22Rv1 (cell line): Measurements from ENCODE around the gene KLHL40.

Source experiments
- H3K27ac ChIP-seq: fragments of 450-650 bp; 2 replicates; pipeline ENCODE4 v1.5.1; 2017
- ZFX ChIP-seq: fragments of 450-650 bp; IDR thresholded peaks from 2 replicates; pipeline ENCODE4 v1.6.1; 2017; ENCODE audit warnings: antibody characterized with exemption, borderline replicate concordance
- TF ChIP-seq, protein P1 (sequence below): fragments of 450-650 bp; IDR thresholded peaks from 2 replicates; pipeline ENCODE4 v1.5.1; 2017; ENCODE audit warnings: mild to moderate bottlenecking

The KLHL40 gene

DNA sequence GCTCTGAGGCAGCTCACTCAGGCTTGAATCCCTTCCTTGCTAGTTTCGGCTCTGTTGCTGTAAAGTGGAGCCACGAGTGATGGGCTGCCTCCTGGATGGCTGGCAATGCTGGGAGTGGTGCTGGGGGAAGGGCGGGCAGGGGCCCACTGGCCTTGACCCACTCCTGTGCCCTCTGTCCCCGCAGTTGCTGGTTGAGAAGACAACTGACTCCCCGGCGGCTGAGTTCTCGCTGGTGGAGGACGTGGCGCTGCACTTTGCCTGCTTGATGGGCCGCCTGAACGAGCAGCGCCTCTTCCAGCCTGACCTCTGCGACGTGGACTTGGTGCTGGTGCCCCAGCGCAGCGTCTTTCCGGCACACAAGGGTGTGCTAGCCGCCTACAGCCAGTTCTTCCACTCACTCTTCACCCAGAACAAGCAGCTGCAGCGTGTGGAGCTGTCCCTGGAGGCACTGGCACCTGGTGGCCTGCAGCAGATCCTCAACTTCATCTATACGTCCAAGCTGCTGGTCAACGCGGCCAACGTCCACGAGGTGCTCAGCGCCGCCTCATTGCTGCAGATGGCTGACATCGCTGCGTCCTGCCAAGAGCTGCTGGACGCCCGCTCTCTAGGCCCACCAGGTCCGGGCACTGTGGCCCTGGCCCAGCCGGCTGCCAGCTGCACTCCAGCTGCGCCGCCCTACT lies 27.1 kb upstream of the KLHL40 start:
- H3K27ac ChIP-seq: no peak overlapping the region
- TF ChIP-seq ZFX: no peak
- TF ChIP-seq, protein P1, sequence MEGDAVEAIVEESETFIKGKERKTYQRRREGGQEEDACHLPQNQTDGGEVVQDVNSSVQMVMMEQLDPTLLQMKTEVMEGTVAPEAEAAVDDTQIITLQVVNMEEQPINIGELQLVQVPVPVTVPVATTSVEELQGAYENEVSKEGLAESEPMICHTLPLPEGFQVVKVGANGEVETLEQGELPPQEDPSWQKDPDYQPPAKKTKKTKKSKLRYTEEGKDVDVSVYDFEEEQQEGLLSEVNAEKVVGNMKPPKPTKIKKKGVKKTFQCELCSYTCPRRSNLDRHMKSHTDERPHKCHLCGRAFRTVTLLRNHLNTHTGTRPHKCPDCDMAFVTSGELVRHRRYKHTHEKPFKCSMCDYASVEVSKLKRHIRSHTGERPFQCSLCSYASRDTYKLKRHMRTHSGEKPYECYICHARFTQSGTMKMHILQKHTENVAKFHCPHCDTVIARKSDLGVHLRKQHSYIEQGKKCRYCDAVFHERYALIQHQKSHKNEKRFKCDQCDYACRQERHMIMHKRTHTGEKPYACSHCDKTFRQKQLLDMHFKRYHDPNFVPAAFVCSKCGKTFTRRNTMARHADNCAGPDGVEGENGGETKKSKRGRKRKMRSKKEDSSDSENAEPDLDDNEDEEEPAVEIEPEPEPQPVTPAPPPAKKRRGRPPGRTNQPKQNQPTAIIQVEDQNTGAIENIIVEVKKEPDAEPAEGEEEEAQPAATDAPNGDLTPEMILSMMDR: no peak

DNA sequence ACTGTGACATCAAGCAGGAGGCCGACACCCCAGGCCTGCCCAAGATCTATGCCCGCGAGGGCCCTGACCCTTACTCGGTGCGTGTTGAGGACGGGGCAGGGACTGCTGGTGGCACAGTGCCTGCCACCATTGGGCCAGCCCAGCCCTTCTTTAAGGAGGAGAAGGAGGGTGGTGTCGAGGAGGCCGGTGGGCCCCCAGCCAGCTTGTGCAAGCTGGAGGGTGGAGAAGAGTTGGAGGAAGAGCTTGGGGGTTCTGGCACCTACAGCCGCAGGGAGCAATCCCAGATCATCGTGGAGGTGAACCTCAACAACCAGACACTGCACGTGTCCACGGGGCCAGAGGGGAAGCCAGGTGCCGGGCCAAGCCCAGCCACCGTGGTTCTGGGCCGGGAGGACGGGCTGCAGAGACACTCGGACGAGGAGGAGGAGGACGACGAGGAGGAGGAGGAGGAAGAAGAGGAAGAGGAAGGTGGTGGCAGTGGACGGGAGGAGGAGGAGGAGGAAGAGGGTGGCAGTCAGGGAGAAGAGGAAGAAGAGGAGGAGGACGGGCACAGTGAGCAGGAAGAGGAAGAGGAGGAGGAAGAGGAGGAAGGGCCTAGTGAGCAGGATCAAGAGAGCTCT lies 26.5 kb upstream of the KLHL40 start:
- TF ChIP-seq ZFX: no peak
- TF ChIP-seq, protein P1: no peak
- no peak overlapping the region for H3K27ac ChIP-seq

DNA sequence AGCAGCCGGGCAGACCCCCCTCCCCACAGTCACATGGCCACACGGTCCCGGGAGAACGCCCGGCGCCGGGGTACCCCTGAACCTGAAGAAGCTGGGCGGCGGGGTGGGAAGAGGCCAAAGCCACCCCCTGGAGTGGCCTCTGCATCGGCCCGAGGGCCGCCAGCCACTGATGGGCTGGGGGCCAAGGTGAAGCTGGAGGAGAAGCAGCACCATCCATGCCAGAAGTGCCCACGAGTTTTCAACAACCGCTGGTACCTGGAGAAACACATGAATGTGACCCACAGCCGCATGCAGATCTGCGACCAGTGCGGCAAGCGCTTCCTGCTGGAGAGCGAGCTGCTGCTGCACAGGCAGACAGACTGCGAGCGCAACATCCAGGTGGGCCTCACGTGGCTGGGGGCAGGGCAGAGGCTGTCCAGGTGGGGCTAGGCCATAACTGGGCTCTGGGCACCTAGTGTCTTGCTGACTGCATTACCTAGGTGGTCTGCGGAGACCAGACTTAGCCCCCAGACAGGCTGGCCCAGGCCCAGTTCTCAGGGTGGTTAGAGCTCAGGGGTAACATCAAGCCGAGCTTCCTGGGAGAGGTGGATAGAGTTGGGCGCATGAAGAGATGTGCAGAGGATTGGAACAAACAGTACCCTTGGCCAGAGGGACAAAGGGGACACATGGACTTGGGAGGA lies 25.7 kb upstream of the KLHL40 start:
- H3K27ac ChIP-seq: no peak overlapping the region
- no peak for TF ChIP-seq ZFX
- TF ChIP-seq, protein P1: no peak

- H3K27ac ChIP-seq: no peak overlapping the region
- TF ChIP-seq ZFX: no peak
- TF ChIP-seq, protein P1: no peak
These were observed 25.1 kb upstream of the KLHL40 start for GRCh38 chr3:42660131-42660715.

GRCh38 chr3:42660898-42661297 lies 24.4 kb upstream of the KLHL40 start:
- TF ChIP-seq ZFX: no peak
- TF ChIP-seq, protein P1: no peak
- no peak overlapping the region for H3K27ac ChIP-seq

DNA sequence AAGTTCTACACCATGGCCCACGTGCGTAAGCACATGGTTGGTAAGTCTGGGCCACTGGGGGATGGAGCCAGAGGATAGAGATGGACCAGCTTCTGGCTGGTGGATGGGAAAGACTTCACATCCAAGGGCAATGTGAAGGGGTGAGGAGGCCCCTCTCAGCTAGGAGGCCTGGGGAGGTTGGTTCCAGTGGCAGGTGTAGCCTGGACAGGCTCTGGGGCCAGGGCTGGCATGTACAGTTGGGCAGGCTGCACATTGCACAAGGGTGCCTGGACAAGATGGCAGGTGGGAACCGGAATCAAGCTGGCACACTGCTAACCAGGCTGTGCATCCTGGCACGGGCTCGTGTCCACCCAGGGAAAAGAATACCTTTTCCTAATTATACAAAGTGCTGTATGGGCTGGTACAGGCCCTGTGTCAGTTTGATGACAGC lies 23.7 kb upstream of the KLHL40 start:
- H3K27ac ChIP-seq: no peak overlapping the region
- TF ChIP-seq ZFX: no peak
- TF ChIP-seq, protein P1: no peak
